ENCODE results near the gene ATG2A. TPM values are rescaled to one million over a fixed set of nuclear protein-coding genes. Genes with fewer than 3 reads are reported as not detected.

The ATG2A gene
- total RNA-seq, 1 donor from 2014 or later, result 39.5 TPM

- DNase-seq (ENCODE audit: low spot score in 2 of 2), result no peak
- intact Hi-C loops (cut with DNase I), result no loop called here
- no peak for TF ChIP-seq CTCF (IDR thresholded peaks at IDR 0.05)
- no peak overlapping the region for H3K27ac ChIP-seq
- H3K4me3 ChIP-seq, result no peak overlapping the region
- no peaks in the 10 kb centered on the region for H3K9me3 ChIP-seq
- H3K27me3 ChIP-seq, result no peaks in the 10 kb centered on the region
- H3K36me3 ChIP-seq, result peaks cover 19 to 25% of the 10 kb centered on the region in 2 donors
- peaks cover 4 to 5% of the 10 kb centered on the region in 2 donors for H3K4me1 ChIP-seq
Measured at GRCh38 chr11:64892411-64892831, 24.6 kb downstream of the ATG2A start.

GRCh38 chr11:64891880-64892279, 25.1 kb downstream of the ATG2A start:
- Histone ChIP-seq H3K27me3 (no peaks in the 10 kb centered on the region), H3K4me1 (peaks cover 5% of the 10 kb centered on the region in 2 donors), H3K9me3 (no peaks in the 10 kb centered on the region), H3K27ac (no peak overlapping the region), H3K4me3 (no peak overlapping the region), H3K36me3 (peaks cover 13 to 20% of the 10 kb centered on the region in 2 donors)
- DNase-seq (ENCODE audit: low spot score in 2 of 2), result no peak
- no peak for TF ChIP-seq CTCF (IDR thresholded peaks at IDR 0.05)
- intact Hi-C loops (cut with DNase I), result no loop called here

GRCh38 chr11:64891215-64891848, 25.7 kb downstream of the ATG2A start:
- H3K27me3 ChIP-seq, result no peaks in the 10 kb centered on the region
- TF ChIP-seq CTCF (IDR thresholded peaks at IDR 0.05), result no peak
- H3K36me3 ChIP-seq, result peaks cover 10 to 15% of the 10 kb centered on the region in 2 donors
- no peaks in the 10 kb centered on the region for H3K9me3 ChIP-seq
- no peak for DNase-seq (ENCODE audit: low spot score in 2 of 2)
- H3K4me3 ChIP-seq, result no peak overlapping the region
- H3K27ac ChIP-seq, result no peak overlapping the region
- intact Hi-C loops (cut with DNase I), result no loop called here
- peaks cover 5% of the 10 kb centered on the region in 2 donors for H3K4me1 ChIP-seq

GRCh38 chr11:64890522-64890939, 26.5 kb downstream of the ATG2A start:
- TF ChIP-seq CTCF (IDR thresholded peaks at IDR 0.05), result no peak
- H3K36me3 ChIP-seq, result peaks cover 6 to 8% of the 10 kb centered on the region in 2 donors
- H3K4me1 ChIP-seq, result peaks cover 5% of the 10 kb centered on the region in 2 donors
- no peak overlapping the region for H3K27ac ChIP-seq
- H3K4me3 ChIP-seq, result no peak overlapping the region
- no peaks in the 10 kb centered on the region for H3K9me3 ChIP-seq
- DNase-seq (ENCODE audit: low spot score in 2 of 2), result no peak
- H3K27me3 ChIP-seq, result no peaks in the 10 kb centered on the region
- intact Hi-C loops (cut with DNase I), result no loop called here

GRCh38 chr11:64888729-64889511, 28.1 kb downstream of the ATG2A start:
- intact Hi-C loops (cut with DNase I), result no loop called here

More at GRCh38 chr11:64888729-64889511, 28.1 kb downstream of the ATG2A start:
- Histone ChIP-seq H3K27ac (no peak overlapping the region), H3K27me3 (no peaks in the 10 kb centered on the region), H3K9me3 (no peaks in the 10 kb centered on the region), H3K36me3 (no peaks in the 10 kb centered on the region), H3K4me1 (peaks cover 5% of the 10 kb centered on the region in 2 donors), H3K4me3 (no peak overlapping the region)
- TF ChIP-seq CTCF (IDR thresholded peaks at IDR 0.05), result no peak
- no peak for DNase-seq (ENCODE audit: low spot score in 2 of 2)
